ENCODE measurements around the gene PAXX.

GRCh38 chr9:136962163-136962562 is 30.1 kb upstream of the PAXX start:
- no peak for TF ChIP-seq CTCF (IDR thresholded peaks at IDR 0.05; ENCODE audit: insufficient read depth, low read length)
- no peak for TF ChIP-seq GABPA (IDR thresholded peaks at IDR 0.05; ENCODE audit: low read depth)
- TF ChIP-seq, protein P1, sequence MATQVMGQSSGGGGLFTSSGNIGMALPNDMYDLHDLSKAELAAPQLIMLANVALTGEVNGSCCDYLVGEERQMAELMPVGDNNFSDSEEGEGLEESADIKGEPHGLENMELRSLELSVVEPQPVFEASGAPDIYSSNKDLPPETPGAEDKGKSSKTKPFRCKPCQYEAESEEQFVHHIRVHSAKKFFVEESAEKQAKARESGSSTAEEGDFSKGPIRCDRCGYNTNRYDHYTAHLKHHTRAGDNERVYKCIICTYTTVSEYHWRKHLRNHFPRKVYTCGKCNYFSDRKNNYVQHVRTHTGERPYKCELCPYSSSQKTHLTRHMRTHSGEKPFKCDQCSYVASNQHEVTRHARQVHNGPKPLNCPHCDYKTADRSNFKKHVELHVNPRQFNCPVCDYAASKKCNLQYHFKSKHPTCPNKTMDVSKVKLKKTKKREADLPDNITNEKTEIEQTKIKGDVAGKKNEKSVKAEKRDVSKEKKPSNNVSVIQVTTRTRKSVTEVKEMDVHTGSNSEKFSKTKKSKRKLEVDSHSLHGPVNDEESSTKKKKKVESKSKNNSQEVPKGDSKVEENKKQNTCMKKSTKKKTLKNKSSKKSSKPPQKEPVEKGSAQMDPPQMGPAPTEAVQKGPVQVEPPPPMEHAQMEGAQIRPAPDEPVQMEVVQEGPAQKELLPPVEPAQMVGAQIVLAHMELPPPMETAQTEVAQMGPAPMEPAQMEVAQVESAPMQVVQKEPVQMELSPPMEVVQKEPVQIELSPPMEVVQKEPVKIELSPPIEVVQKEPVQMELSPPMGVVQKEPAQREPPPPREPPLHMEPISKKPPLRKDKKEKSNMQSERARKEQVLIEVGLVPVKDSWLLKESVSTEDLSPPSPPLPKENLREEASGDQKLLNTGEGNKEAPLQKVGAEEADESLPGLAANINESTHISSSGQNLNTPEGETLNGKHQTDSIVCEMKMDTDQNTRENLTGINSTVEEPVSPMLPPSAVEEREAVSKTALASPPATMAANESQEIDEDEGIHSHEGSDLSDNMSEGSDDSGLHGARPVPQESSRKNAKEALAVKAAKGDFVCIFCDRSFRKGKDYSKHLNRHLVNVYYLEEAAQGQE (IDR thresholded peaks at IDR 0.05; ENCODE audit: insufficient replicate concordance, low read depth): no peak
- TF ChIP-seq POLR2AphosphoS5 (IDR thresholded peaks at IDR 0.05; ENCODE audit: low read depth): no peak
- no peak for TF ChIP-seq SPI1 (IDR thresholded peaks at IDR 0.05; ENCODE audit: borderline replicate concordance, low read depth)

All from HL-60 (cell line).